Endothelial cell of umbilical vein (primary cell): Measurements from ENCODE around the gene EDN2. TPM values are rescaled to one million over a fixed set of nuclear protein-coding genes. Genes with fewer than 3 reads are reported as not detected.

ENCODE experiments used
- BruUV-seq: library from RNA; stranded (reverse); fragments of 400-500 nt; replicated peaks from 2 replicates; lab custom pipeline; 2021; lab: Mats Ljungman, UMichigan
- CTCF ChIA-PET: fragments of 300-600, 350-600 bp; sonication (Branson Sonifier 250); formaldehyde crosslinking; loops from one replicate; lab custom pipeline; 2021; ENCODE audit warnings: antibody characterized with exemption, inconsistent platforms; lab: Charles Lee
- POLR2A ChIA-PET: fragments of 300-600, 350-600 bp; sonication (Branson Sonifier 250); formaldehyde crosslinking; loops from one replicate; lab custom pipeline; 2021; ENCODE audit warnings: antibody characterized with exemption, inconsistent platforms; lab: Charles Lee
- DNase-seq: peaks from one replicate; pipeline ENCODE4 v3.0.0-alpha.2; 2011; ENCODE audit warnings: low read depth, low spot score
- FAIRE-seq: peaks from 2 replicates; lab custom pipeline; 2011; peaks lifted over from hg19 to GRCh38; lab: Jason Lieb, UNC
- H2AFZ ChIP-seq: 2 replicates; pipeline ENCODE4 v1.6.0; 2012; ENCODE audit warnings: low read depth, low read length, control low read depth, inconsistent platforms
- H3K27ac ChIP-seq: 2 replicates; pipeline ENCODE4 v1.5.1; 2011; ENCODE audit warnings: low read depth, mild to moderate bottlenecking, control low read depth, low read length, moderate library complexity; ENCODE audit not compliant: insufficient read depth
- H3K27me3 ChIP-seq, 2 experiments: 2 replicates each; pipeline versions ENCODE4 v1.6.0 to v1.6.1; 2011; ENCODE audit warnings: low read length in 2 of 2, mixed read lengths in 1 of 2; ENCODE audit not compliant: control insufficient read depth in 2 of 2, insufficient read depth in 2 of 2
- H3K36me3 ChIP-seq, 2 experiments: 2 replicates in 1 of 2; 3 replicates in 1 of 2; pipeline ENCODE4 v1.5.1; 2011; ENCODE audit warnings: low read length in 2 of 2, mild to moderate bottlenecking in 1 of 2, moderate library complexity in 1 of 2; ENCODE audit not compliant: control insufficient read depth in 2 of 2, insufficient read depth in 2 of 2; ENCODE audit errors: extremely low read depth in 1 of 2
- H3K4me1 ChIP-seq: 3 replicates; pipeline ENCODE4 v1.5.1; 2011; ENCODE audit warnings: mild to moderate bottlenecking, low read length; ENCODE audit not compliant: control insufficient read depth, insufficient read depth; ENCODE audit errors: extremely low read depth
- H3K4me2 ChIP-seq: 2 replicates; pipeline ENCODE4 v1.6.1; 2011; ENCODE audit warnings: low read length, control low read depth, mixed read lengths; ENCODE audit not compliant: insufficient read depth
- H3K4me3 ChIP-seq, 3 experiments: fragments of 200-600 bp in 1 of 3; sonication (generic), shearing (Covaris generic) in 1 of 3; replicated peaks in 1 of 3; 2 replicates each; pipeline ENCODE4 v1.5.1; 2011 to 2016; ENCODE audit warnings: control low read depth in 3 of 3, low read length in 3 of 3, mild to moderate bottlenecking in 2 of 3, inconsistent platforms in 1 of 3, low read depth in 1 of 3, moderate library complexity in 1 of 3; ENCODE audit not compliant: insufficient read depth in 1 of 3
- H3K79me2 ChIP-seq: 2 replicates; pipeline ENCODE4 v1.6.0; 2012; ENCODE audit warnings: low read length, inconsistent platforms; ENCODE audit not compliant: control insufficient read depth, insufficient read depth
- H3K9ac ChIP-seq: replicated peaks from 2 replicates; pipeline ENCODE3; 2011; ENCODE audit warnings: low read length, control low read depth; ENCODE audit not compliant: insufficient read depth; ENCODE audit errors: extremely low read depth
- H3K9me1 ChIP-seq: replicated peaks from 3 replicates; pipeline ENCODE4 v1.6.0; 2011; ENCODE audit warnings: mild to moderate bottlenecking, low read length; ENCODE audit not compliant: control insufficient read depth, insufficient read depth; ENCODE audit errors: extremely low read depth
- H3K9me3 ChIP-seq: replicated peaks from 2 replicates; pipeline ENCODE4 v1.5.1; 2012; ENCODE audit warnings: low read length, inconsistent platforms; ENCODE audit not compliant: control insufficient read depth, insufficient read depth
- H4K20me1 ChIP-seq: replicated peaks from 2 replicates; pipeline ENCODE3; 2011; ENCODE audit warnings: mild to moderate bottlenecking, low read length; ENCODE audit not compliant: control insufficient read depth, insufficient read depth; ENCODE audit errors: extremely low read depth
- CTCF ChIP-seq, 2 donors: IDR thresholded peaks; 1 replicate in 1 of 2; 2 replicates in 1 of 2; pipeline ENCODE4 v1.5.1; 2011; ENCODE audit warnings: low read length in 2 of 2, mild to moderate bottlenecking in 2 of 2, moderate library complexity in 2 of 2, control low read depth in 1 of 2, inconsistent platforms in 1 of 2, low read depth in 1 of 2; ENCODE audit not compliant: insufficient read depth in 1 of 2; ENCODE audit errors: extremely low read depth in 1 of 2
- EZH2 ChIP-seq: IDR thresholded peaks from 2 replicates; pipeline ENCODE4 v1.6.1; 2012; ENCODE audit warnings: borderline replicate concordance, low read depth, mild to moderate bottlenecking, moderate library complexity, low read length, inconsistent platforms; ENCODE audit not compliant: severe bottlenecking
- GATA2 ChIP-seq: IDR thresholded peaks from 2 replicates; pipeline ENCODE4 v1.7.0; 2011; ENCODE audit warnings: low read depth, mild to moderate bottlenecking, moderate library complexity, mixed read lengths, low read length; ENCODE audit not compliant: insufficient read length, insufficient read depth
- MAX ChIP-seq: IDR thresholded peaks from 2 replicates; pipeline ENCODE4 v1.6.1; 2011; ENCODE audit not compliant: insufficient read depth, insufficient read length
- dilution Hi-C: fragments of 300-500 bp; cut with MboI; formaldehyde crosslinking; loops from one replicate; pipeline ENCODE4 v1.15.0; 2019; ENCODE audit warnings: low sequenced_read_pairs; ENCODE audit not compliant: extremely low pct_ligation_motif_present
- intact Hi-C: fragments of 100-400 bp; cut with micrococcal nuclease; formaldehyde crosslinking; loops from one replicate; pipeline ENCODE4 v1.10.0; 2022
- polyA plus RNA-seq, 4 experiments: library from polyadenylated mRNA; depleted of rRNA in 3 of 4; stranded (reverse) in 3 of 4; unstranded in 1 of 4; fragments of >200 nt; gene quantifications; 2 replicates each; pipeline versions ENCODE4 v1.2.1 to v1.2.3, GENCODE V29; 2011 to 2012; ENCODE audit warnings: missing spikeins in 1 of 4
- total RNA-seq: library from RNA; stranded (reverse); gene quantifications from 2 replicates; pipeline ENCODE4 v1.2.3, GENCODE V29; 2021

Gene EDN2
- total and polyA plus RNA-seq, 2 donors (not counting 3 experiments of a cell fraction or from before 2014, with no cell fraction given): not detected

GRCh38 chr1:41465741-41466140 lies 18.7 kb downstream of the EDN2 start:
- BruUV-seq: no TSS peak
- no peak overlapping the region for H3K4me2 ChIP-seq
- DNase-seq (no peak), FAIRE-seq (no peak)
- TF ChIP-seq CTCF (IDR thresholded peaks at IDR 0.05; ENCODE audit: extremely low read depth in 1 of 2, insufficient read depth in 1 of 2, low read depth in 1 of 2, low read length in 2 of 2) (no peak), GATA2 (no peak), MAX (no peak)
- no peak overlapping the region for H3K27ac ChIP-seq
- H3K27me3 ChIP-seq: no peaks in the 10 kb centered on the region
- no peaks in the 10 kb centered on the region for H3K9me1 ChIP-seq
- H3K4me3 ChIP-seq: no peak overlapping the region
- ChIA-PET POLR2A (no interaction called here), CTCF (interaction anchor here (2.6 kb wide), 1 partner anchor 11 kb away, joined by 11 read pairs; no protein-coding TSS in a partner anchor)
- H3K4me1 ChIP-seq: no peaks in the 10 kb centered on the region
- H3K79me2 ChIP-seq: no peaks in the 10 kb centered on the region
- no peaks in the 10 kb centered on the region for H3K36me3 ChIP-seq
- H3K9me3 ChIP-seq: no peaks in the 10 kb centered on the region
- dilution Hi-C loops (no loop called here), intact Hi-C loops (no loop called here)
- no peaks in the 10 kb centered on the region for H4K20me1 ChIP-seq
- no peak overlapping the region for H3K9ac ChIP-seq
- H2AFZ ChIP-seq: no peak overlapping the region

- TF ChIP-seq MAX: no peak
- TF ChIP-seq EZH2: no peak
- Histone ChIP-seq H4K20me1 (no peaks in the 10 kb centered on the region), H3K27me3 (peaks cover 0 to 3% of the 10 kb centered on the region in 2 experiments), H3K79me2 (no peaks in the 10 kb centered on the region), H3K9ac (no peak overlapping the region), H3K36me3 (no peaks in the 10 kb centered on the region), H3K4me3 (no peak overlapping the region), H3K9me1 (no peaks in the 10 kb centered on the region), H2AFZ (no peak overlapping the region), H3K27ac (no peak overlapping the region), H3K4me2 (no peak overlapping the region), H3K4me1 (no peaks in the 10 kb centered on the region), H3K9me3 (no peaks in the 10 kb centered on the region)
- CTCF ChIA-PET: interaction anchor here (1.2 to 2.0 kb wide), 2 partner anchors 10 to 12 kb away, joined by 3 to 5 read pairs; no protein-coding TSS in a partner anchor
- BruUV-seq: no TSS peak
- POLR2A ChIA-PET: no interaction called here
- intact Hi-C loops (no loop called here), dilution Hi-C loops (no loop called here)
- DNase-seq (no peak), FAIRE-seq (no peak)
Measured at GRCh38 chr1:41464885-41465284, 19.6 kb downstream of the EDN2 start.
